H1 (cell line): ENCODE measurements around the gene RESF1. TPM values are rescaled to one million over a fixed set of nuclear protein-coding genes. Genes with fewer than 3 reads are reported as not detected.

Experiments used
- ATF3 ChIP-seq: IDR thresholded peaks from 2 replicates; pipeline ENCODE4 v1.6.1; 2011; ENCODE audit warnings: low read depth, mild to moderate bottlenecking, low read length; ENCODE audit not compliant: insufficient read depth
- BRCA1 ChIP-seq: IDR thresholded peaks from 2 replicates; pipeline ENCODE4 v1.6.1; 2012; ENCODE audit warnings: low read depth, low read length, improper control_type of control experiment
- CEBPB ChIP-seq: IDR thresholded peaks from 2 replicates; pipeline ENCODE4 v1.6.1; 2012; ENCODE audit warnings: low read depth, low read length
- E2F6 ChIP-seq: IDR thresholded peaks from 2 replicates; pipeline ENCODE4 v1.6.1; 2012; ENCODE audit warnings: inconsistent platforms
- HDAC2 ChIP-seq, 2 experiments: fragments of 300-600 bp in 1 of 2; sonication (generic) in 1 of 2; IDR thresholded peaks; 2 replicates each; pipeline ENCODE4 v1.6.1; 2011 to 2012; ENCODE audit warnings: low read depth in 2 of 2, low read length in 2 of 2, mild to moderate bottlenecking in 2 of 2, moderate library complexity in 2 of 2, borderline replicate concordance in 1 of 2, inconsistent platforms in 1 of 2
- JUN ChIP-seq: IDR thresholded peaks from 2 replicates; pipeline ENCODE4 v1.6.1; 2011; ENCODE audit warnings: low read depth, mild to moderate bottlenecking, improper control_type of control experiment, low read length
- RNF2 ChIP-seq: fragments of 200-900, 300-1000 bp; sonication (generic); IDR thresholded peaks from 2 replicates; pipeline ENCODE4 v1.7.1; 2016; ENCODE audit warnings: borderline replicate concordance, low read depth, mild to moderate bottlenecking, antibody characterized with exemption, low read length; ENCODE audit not compliant: poor library complexity, severe bottlenecking; ENCODE audit errors: missing control alignments
- SIN3A ChIP-seq, 2 experiments: IDR thresholded peaks in 1 of 2; conservative IDR thresholded peaks in 1 of 2; 2 replicates each; pipeline ENCODE4 v1.6.1; 2011 to 2012; ENCODE audit warnings: low read length in 2 of 2, improper control_type of control experiment in 1 of 2, low read depth in 1 of 2, mild to moderate bottlenecking in 1 of 2
- SP4 ChIP-seq: IDR thresholded peaks from 2 replicates; pipeline ENCODE4 v1.6.1; 2012; ENCODE audit warnings: low read length, inconsistent platforms
- USF2 ChIP-seq: IDR thresholded peaks from 2 replicates; pipeline ENCODE4 v1.6.1; 2011; ENCODE audit warnings: low read length, improper control_type of control experiment
- polyA plus RNA-seq, 7 experiments: library from polyadenylated mRNA; depleted of rRNA in 3 of 7; stranded (reverse) in 5 of 7; unstranded in 2 of 7; fragments of >200 nt in 5 of 7; fragments of 200-250 nt in 2 of 7; gene quantifications; 1 replicate in 5 of 7; 2 replicates in 1 of 7; 4 replicates in 1 of 7; pipeline versions ENCODE4 v1.2.1 to v1.2.3, GENCODE V29; 2011 to 2013; ENCODE audit warnings: missing spikeins in 2 of 7, mixed read lengths in 2 of 7
- total RNA-seq: library from RNA; stranded (reverse); fragmentation: NEBNext Ultra II Directional; extraction: Animal tissue kit (Norgen Biotek cat#: 25700); gene quantifications from 2 replicates; pipeline ENCODE4 v1.2.1, GENCODE V29; 2021

The RESF1 gene
- total and polyA plus RNA-seq, 2 of the 8 experiments (the other 6 are each of a cell fraction or from before 2014, with no cell fraction given) = 64.3 to 128 TPM

GRCh38 chr12:32000373-32001005 is 41.3 kb downstream of the RESF1 start (continued):
- TF ChIP-seq USF2 = no peak
- TF ChIP-seq JUN = no peak
- TF ChIP-seq E2F6 = no peak
- TF ChIP-seq BRCA1 = no peak
- no peak for TF ChIP-seq RNF2
- TF ChIP-seq HDAC2 (IDR thresholded peaks at IDR 0.05; ENCODE audit: borderline replicate concordance in 1 of 2, low read depth in 2 of 2, low read length in 2 of 2) = no peak
- TF ChIP-seq ATF3 = no peak
- no peak for TF ChIP-seq SP4
- no peak for TF ChIP-seq CEBPB
- TF ChIP-seq SIN3A (conservative IDR thresholded peaks at IDR 0.05 in 1 of 2, IDR thresholded peaks at IDR 0.05 in 1 of 2; ENCODE audit: low read depth in 1 of 2, low read length in 2 of 2) = no peak
